Thyroid gland (tissue), 4 donors: ENCODE data around the gene TMEM161A. TPM values are rescaled to one million over a fixed set of nuclear protein-coding genes. Genes with fewer than 3 reads are reported as not detected.
A peak's percentile ranks its signal among the peaks of the same experiment; 100 is the strongest.

Experiments
- DNase-seq, 2 donors: peaks; one replicate each; pipeline ENCODE4 v3.0.0-alpha.2; 2019
- H3K27ac ChIP-seq, 3 donors: fragments of 200-600 bp; sonication (generic); 1 replicate in 2 of 3; 2 replicates in 1 of 3; pipeline ENCODE4 v1.5.1; 2016 to 2019; ENCODE audit warnings: mild to moderate bottlenecking in 1 of 3, moderate library complexity in 1 of 3
- H3K27me3 ChIP-seq: fragments of 200-600 bp; sonication (generic); one replicate; pipeline ENCODE4 v1.5.1; 2019
- H3K36me3 ChIP-seq, 2 donors: fragments of 200-600 bp; sonication (generic); one replicate each; pipeline ENCODE4 v1.5.1; 2016 to 2019
- H3K4me1 ChIP-seq, 2 donors: fragments of 200-600 bp; sonication (generic); one replicate each; pipeline ENCODE4 v1.5.1; 2017 to 2019
- H3K4me3 ChIP-seq, 3 donors: fragments of 200-600 bp; sonication (generic); replicated peaks in 1 of 3; 1 replicate in 2 of 3; 2 replicates in 1 of 3; pipeline ENCODE4 v1.5.1; 2016; ENCODE audit warnings: mild to moderate bottlenecking in 1 of 3
- H3K9me3 ChIP-seq: fragments of 200-600 bp; sonication (generic); one replicate; pipeline ENCODE4 v1.5.1; 2017
- CTCF ChIP-seq, 6 experiments: fragments of 200-600 bp in 3 of 6; fragments of 450-650 bp in 3 of 6; sonication (generic) in 3 of 6; IDR thresholded peaks; one replicate each; pipeline ENCODE4 v1.5.1; 2016 to 2019; ENCODE audit warnings: antibody characterized with exemption in 6 of 6, mild to moderate bottlenecking in 2 of 6, inconsistent platforms in 1 of 6, moderate library complexity in 1 of 6
- POLR2A ChIP-seq, 2 donors: fragments of 450-650 bp; IDR thresholded peaks; one replicate each; pipeline ENCODE4 v1.6.1; 2017; ENCODE audit warnings: antibody characterized with exemption in 2 of 2, mild to moderate bottlenecking in 2 of 2, moderate library complexity in 1 of 2
- WGBS, 2 donors: methylation state at CpG; one replicate each; pipeline ENCODE4 v1.1.5; 2017; 5-methylcytosine and 5-hydroxymethylcytosine counted together
- intact Hi-C: fragments of 100-400 bp; cut with DNase I; formaldehyde crosslinking; loops from one replicate; pipeline ENCODE4 v1.15.1; 2023
- total RNA-seq, 4 donors: library from RNA; depleted of rRNA; stranded (reverse); fragments of >200 nt; gene quantifications; one replicate each; pipeline ENCODE4 v1.2.3, GENCODE V29; 2016

The TMEM161A gene
- total RNA-seq, 4 donors from 2014 or later, result 29.6 to 37.8 (median 33.1) TPM

GRCh38 chr19:19087676-19088075, 50.6 kb downstream of the TMEM161A start:
- Histone ChIP-seq H3K36me3 (no peaks in the 10 kb centered on the region), H3K27me3 (no peaks in the 10 kb centered on the region), H3K4me1 (peaks cover 36 to 45% of the 10 kb centered on the region in 2 donors), H3K4me3 (no peak overlapping the region), H3K9me3 (no peaks in the 10 kb centered on the region), H3K27ac (peak overlapping the region in 2 of 3 donors; percentile 7 to 78)
- intact Hi-C loops, result no loop called here
- 50 to 59% methylated on average over 2 of the region's 2 CpGs for WGBS, 2 donors
- peak; percentile 49 to 56 for DNase-seq
- TF ChIP-seq POLR2A (IDR thresholded peaks at IDR 0.05) (no peak), CTCF (IDR thresholded peaks at IDR 0.05) (no peak)

- WGBS, 2 donors, result 40 to 53% methylated on average over 8 of the region's 10 CpGs
- Histone ChIP-seq H3K27me3 (no peaks in the 10 kb centered on the region), H3K4me1 (peaks cover 39 to 58% of the 10 kb centered on the region in 2 donors), H3K9me3 (no peaks in the 10 kb centered on the region), H3K4me3 (no peak overlapping the region), H3K27ac (peak overlapping the region; percentile 22 to 95 (median 81)), H3K36me3 (no peaks in the 10 kb centered on the region)
- peak; percentile 91 to 93 for DNase-seq
- TF ChIP-seq CTCF (IDR thresholded peaks at IDR 0.05), result no peak
- peak in 1 of 2 donors; percentile 40 for TF ChIP-seq POLR2A (IDR thresholded peaks at IDR 0.05)
- intact Hi-C loops, result no loop called here
Observed at GRCh38 chr19:19083413-19084178, 54.7 kb downstream of the TMEM161A start.

- no peaks in the 10 kb centered on the region for H3K27me3 ChIP-seq
- no peaks in the 10 kb centered on the region for H3K36me3 ChIP-seq
- WGBS, 2 donors, result 73 to 77% methylated on average over 12 to 15 of the region's 16 CpGs
- peaks cover 32 to 58% of the 10 kb centered on the region in 2 donors for H3K4me1 ChIP-seq
- TF ChIP-seq CTCF (IDR thresholded peaks at IDR 0.05) (no peak), POLR2A (IDR thresholded peaks at IDR 0.05) (peak in 1 of 2 donors; percentile 9)
- peak overlapping the region; percentile 22 to 95 (median 81) for H3K27ac ChIP-seq
- intact Hi-C loops, result no loop called here
- no peak overlapping the region for H3K4me3 ChIP-seq
- no peaks in the 10 kb centered on the region for H3K9me3 ChIP-seq
- peak; percentile 39 to 47 for DNase-seq
Observed at GRCh38 chr19:19081642-19082151, 56.6 kb downstream of the TMEM161A start.

- TF ChIP-seq POLR2A (IDR thresholded peaks at IDR 0.05), result no peak
- peak overlapping the region; percentile 45 to 95 (median 81) for H3K27ac ChIP-seq
- no peaks in the 10 kb centered on the region for H3K27me3 ChIP-seq
- no peaks in the 10 kb centered on the region for H3K9me3 ChIP-seq
- no peaks in the 10 kb centered on the region for H3K36me3 ChIP-seq
- no peak for DNase-seq
- intact Hi-C loops, result no loop called here
- peaks cover 32 to 53% of the 10 kb centered on the region in 2 donors for H3K4me1 ChIP-seq
- H3K4me3 ChIP-seq, result no peak overlapping the region
- 100% methylated on average over 1 of the region's 1 CpG for WGBS, 2 donors
Observed at GRCh38 chr19:19079571-19079970, 58.7 kb downstream of the TMEM161A start.

GRCh38 chr19:19078801-19079200, 59.5 kb downstream of the TMEM161A start:
- H3K9me3 ChIP-seq, result no peaks in the 10 kb centered on the region
- no peaks in the 10 kb centered on the region for H3K27me3 ChIP-seq
- peak overlapping the region; percentile 24 to 45 (median 30) for H3K27ac ChIP-seq
- intact Hi-C loops, result no loop called here
- no peak overlapping the region for H3K4me3 ChIP-seq
- TF ChIP-seq CTCF (IDR thresholded peaks at IDR 0.05) (no peak), POLR2A (IDR thresholded peaks at IDR 0.05) (no peak)
- H3K4me1 ChIP-seq, result peaks cover 28 to 46% of the 10 kb centered on the region in 2 donors
- H3K36me3 ChIP-seq, result no peaks in the 10 kb centered on the region
- WGBS, 2 donors, result 94 to 98% methylated on average over 6 of the region's 6 CpGs
- DNase-seq, result no peak
